Loucy (cell line): ENCODE results near the gene TPRG1L.

ENCODE experiments used
- H2AFZ ChIP-seq: fragments of 200-600 bp; sonication (generic); 2 replicates; pipeline ENCODE4 v1.6.0; 2016; ENCODE audit warnings: antibody characterized with exemption, mild to moderate bottlenecking, low read length, moderate library complexity
- H3F3A ChIP-seq: fragments of 200-600 bp; 2 replicates; pipeline ENCODE4 v1.6.0; 2016; ENCODE audit warnings: antibody characterized with exemption, low read depth, mild to moderate bottlenecking
- H3K27me3 ChIP-seq: fragments of 200-600 bp; sonication (generic); 2 replicates; pipeline ENCODE4 v1.6.1; 2014; ENCODE audit warnings: low read length, mild to moderate bottlenecking; ENCODE audit not compliant: insufficient read depth, poor library complexity, severe bottlenecking
- H3K36me3 ChIP-seq: fragments of 200-600 bp; sonication (generic); 2 replicates; pipeline ENCODE4 v1.6.1; 2016; ENCODE audit warnings: low read length; ENCODE audit not compliant: insufficient read depth
- H3K4me1 ChIP-seq: fragments of 200-600 bp; sonication (generic); 2 replicates; pipeline ENCODE4 v1.5.1; 2014; ENCODE audit warnings: low read length, mild to moderate bottlenecking; ENCODE audit not compliant: insufficient read depth, poor library complexity, severe bottlenecking
- H3K4me2 ChIP-seq: fragments of 200-600 bp; sonication (generic); 2 replicates; pipeline ENCODE4 v1.6.0; 2014; ENCODE audit warnings: antibody characterized with exemption, low read length, low read depth, mild to moderate bottlenecking; ENCODE audit not compliant: poor library complexity, severe bottlenecking
- H3K4me3 ChIP-seq: fragments of 200-600 bp; sonication (generic); 2 replicates; pipeline ENCODE4 v1.5.1; 2014; ENCODE audit warnings: low read length, mild to moderate bottlenecking, mixed read lengths; ENCODE audit not compliant: poor library complexity, severe bottlenecking
- H3K79me2 ChIP-seq: fragments of 200-600 bp; sonication (generic); 2 replicates; pipeline ENCODE4 v1.6.1; 2014; ENCODE audit warnings: low read length; ENCODE audit not compliant: insufficient read depth
- H3K9ac ChIP-seq: fragments of 200-600 bp; sonication (generic); 2 replicates; pipeline ENCODE4 v1.6.0; 2014; ENCODE audit warnings: mild to moderate bottlenecking, low read depth, low read length, moderate library complexity; ENCODE audit not compliant: poor library complexity, severe bottlenecking
- H3K9me2 ChIP-seq: fragments of 200-600 bp; sonication (generic); replicated peaks from 2 replicates; pipeline ENCODE4 v1.6.1; 2016; ENCODE audit warnings: low read depth, low read length, mixed read lengths
- H3K9me3 ChIP-seq: fragments of 200-600 bp; sonication (generic); 2 replicates; pipeline ENCODE4 v1.6.1; 2014; ENCODE audit warnings: mild to moderate bottlenecking, antibody characterized with exemption, low read length, low read depth; ENCODE audit not compliant: insufficient read depth
- H4K20me1 ChIP-seq: fragments of 200-600 bp; sonication (generic); 2 replicates; pipeline ENCODE4 v1.6.0; 2014; ENCODE audit warnings: antibody characterized with exemption, low read length, mild to moderate bottlenecking; ENCODE audit not compliant: insufficient read depth, poor library complexity, severe bottlenecking
- CTCF ChIP-seq: fragments of 200-600 bp; sonication (generic); conservative IDR thresholded peaks from 2 replicates; pipeline ENCODE4 v1.5.1; 2014; ENCODE audit warnings: mild to moderate bottlenecking, antibody characterized with exemption, low read length
- EZH2phosphoT487 ChIP-seq: fragments of 200-600 bp; IDR thresholded peaks from 2 replicates; pipeline ENCODE4 v1.6.1; 2018; ENCODE audit warnings: antibody characterized with exemption, mild to moderate bottlenecking, moderate library complexity, borderline replicate concordance

TPRG1L gene

GRCh38 chr1:3618531-3618880, 6.3 kb upstream of the TPRG1L start:
- no peak overlapping the region for H3K4me2 ChIP-seq
- no peaks in the 10 kb centered on the region for H3K36me3 ChIP-seq
- no peak overlapping the region for H3K9ac ChIP-seq
- no peaks in the 10 kb centered on the region for H3K9me3 ChIP-seq
- TF ChIP-seq EZH2phosphoT487 (no peak), CTCF (no peak)
- H3K79me2 ChIP-seq, result no peaks in the 10 kb centered on the region
- peaks cover 8% of the 10 kb centered on the region for H3K4me1 ChIP-seq
- H3K27me3 ChIP-seq, result no peaks in the 10 kb centered on the region
- H4K20me1 ChIP-seq, result no peaks in the 10 kb centered on the region
- no peak overlapping the region for H3K4me3 ChIP-seq
- H2AFZ ChIP-seq, result no peak overlapping the region
- H3F3A ChIP-seq, result no peaks in the 10 kb centered on the region
- no peaks in the 10 kb centered on the region for H3K9me2 ChIP-seq

GRCh38 chr1:3618881-3619671, 5.7 kb upstream of the TPRG1L start:
- H3K9me2 ChIP-seq, result no peaks in the 10 kb centered on the region
- no peak overlapping the region for H3K4me2 ChIP-seq
- no peaks in the 10 kb centered on the region for H3K79me2 ChIP-seq
- H3K9me3 ChIP-seq, result no peaks in the 10 kb centered on the region
- H4K20me1 ChIP-seq, result no peaks in the 10 kb centered on the region
- no peak overlapping the region for H3K9ac ChIP-seq
- no peaks in the 10 kb centered on the region for H3K27me3 ChIP-seq
- H2AFZ ChIP-seq, result no peak overlapping the region
- H3K36me3 ChIP-seq, result no peaks in the 10 kb centered on the region
- no peaks in the 10 kb centered on the region for H3F3A ChIP-seq
- no peak overlapping the region for H3K4me3 ChIP-seq
- H3K4me1 ChIP-seq, result peaks cover 13% of the 10 kb centered on the region
- no peak for TF ChIP-seq EZH2phosphoT487
- TF ChIP-seq CTCF, result peak; percentile 80

- Histone ChIP-seq H4K20me1 (no peaks in the 10 kb centered on the region), H3K4me2 (no peak overlapping the region), H3K4me3 (no peak overlapping the region), H2AFZ (no peak overlapping the region), H3K79me2 (peaks cover 5% of the 10 kb centered on the region; the same call in 1 of the 2 replicates), H3K36me3 (no peaks in the 10 kb centered on the region), H3K4me1 (peaks cover 16% of the 10 kb centered on the region), H3F3A (no peaks in the 10 kb centered on the region), H3K9ac (no peak overlapping the region), H3K9me2 (no peaks in the 10 kb centered on the region), H3K9me3 (no peaks in the 10 kb centered on the region), H3K27me3 (no peaks in the 10 kb centered on the region)
- TF ChIP-seq EZH2phosphoT487, result no peak
- TF ChIP-seq CTCF, result no peak
Measured at GRCh38 chr1:3620708-3621107, 4.1 kb upstream of the TPRG1L start.
